ENCODE data around the gene PRM1. TPM values are rescaled to one million over a fixed set of nuclear protein-coding genes. Genes with fewer than 3 reads are reported as not detected.

Gene PRM1
- total and polyA plus RNA-seq, 2 of the 13 experiments (the other 11 are each of a cell fraction or from before 2014, with no cell fraction given): not detected

GRCh38 chr16:11297492-11298142, 16.5 kb upstream of the PRM1 start (continued):
- TF ChIP-seq ZNF609 (CRISPR knock-in tag; IDR thresholded peaks at IDR 0.05; ENCODE audit: borderline replicate concordance) (peak; percentile 38; the same call in 1 of the 2 replicates), E2F1 (CRISPR knock-in tag; IDR thresholded peaks at IDR 0.05) (no peak), ZNF512 (CRISPR knock-in tag; IDR thresholded peaks at IDR 0.05) (no peak), HDAC6 (IDR thresholded peaks at IDR 0.05; ENCODE audit: low read depth, low read length) (no peak), NFYB (CRISPR knock-in tag; IDR thresholded peaks at IDR 0.05) (0 out of 2 replicates have a peak, but pooled peaks have one; percentile 18), ESRRA (CRISPR knock-in tag; IDR thresholded peaks at IDR 0.05; ENCODE audit: low read depth) (peak; percentile 60; the same call in 1 of the 2 replicates), DBP (CRISPR knock-in tag; IDR thresholded peaks at IDR 0.05; ENCODE audit: not compliant biosample characterization) (no peak), PRDM4 (CRISPR knock-in tag; IDR thresholded peaks at IDR 0.05; ENCODE audit: borderline replicate concordance) (no peak; the same call in 1 of the 2 replicates), HMGXB3 (CRISPR knock-in tag; IDR thresholded peaks at IDR 0.05; ENCODE audit: borderline replicate concordance) (no peak), FOXJ3 (CRISPR knock-in tag; IDR thresholded peaks at IDR 0.05; ENCODE audit: borderline replicate concordance) (0 out of 2 replicates have a peak, but pooled peaks have one; percentile 18), KDM1A (CRISPR knock-in tag; IDR thresholded peaks at IDR 0.05) (no peak)
